UCSD-AML1 (cell line): ENCODE measurements around the gene HMGXB3.
"Not testable (repeated sequence)": the region's sequence is repeated elsewhere in the genome, so short reads cannot be mapped to it uniquely, and the experiment has no call there.

Experiments used
- DNase-seq: peaks from one replicate; lab custom pipeline; 2025; ENCODE audit not compliant: unreplicated experiment; lab: John Stamatoyannopoulos, UW

The HMGXB3 gene

DNA sequence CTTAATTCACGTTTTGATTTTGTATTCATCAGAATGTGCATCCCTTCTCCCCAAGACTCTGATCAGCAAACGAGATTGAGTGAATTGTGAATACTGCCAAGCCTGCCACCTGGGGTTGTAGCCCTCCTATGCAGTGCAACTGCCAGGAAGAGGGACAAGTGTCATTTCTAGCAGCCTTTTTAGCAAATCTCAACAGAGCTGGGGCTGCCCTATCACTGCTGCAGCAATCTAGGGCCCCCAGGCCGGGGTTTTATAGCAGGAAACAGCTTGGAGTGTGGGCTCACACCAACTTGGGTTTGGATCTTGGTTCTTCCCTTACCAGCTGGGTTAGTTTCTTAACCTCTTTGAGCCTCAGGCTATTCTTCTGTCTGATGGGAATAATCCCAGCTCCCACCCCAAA, 81.8 kb downstream of the HMGXB3 start:
- peak; percentile 60 for DNase-seq

DNA sequence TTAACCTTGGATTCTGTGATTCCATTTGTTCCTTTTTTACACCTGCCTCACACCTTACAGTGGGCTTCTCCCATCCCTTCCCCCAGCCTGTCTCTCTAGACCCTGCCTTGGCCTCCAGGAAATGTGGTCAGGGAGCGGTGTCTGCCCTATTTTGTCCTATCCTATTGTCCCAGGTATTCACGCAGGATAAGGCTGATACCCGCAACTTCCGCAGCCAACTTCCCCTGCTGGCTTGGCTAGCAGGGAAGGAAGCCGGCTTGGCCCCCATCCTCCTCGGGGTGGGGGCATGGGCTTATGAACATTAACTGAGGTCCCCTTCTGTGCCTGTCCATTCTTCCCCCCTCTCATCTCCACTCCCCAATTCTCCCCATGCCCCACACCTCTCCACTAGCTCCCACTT, 82.3 kb downstream of the HMGXB3 start:
- DNase-seq = peak; percentile 75

DNA sequence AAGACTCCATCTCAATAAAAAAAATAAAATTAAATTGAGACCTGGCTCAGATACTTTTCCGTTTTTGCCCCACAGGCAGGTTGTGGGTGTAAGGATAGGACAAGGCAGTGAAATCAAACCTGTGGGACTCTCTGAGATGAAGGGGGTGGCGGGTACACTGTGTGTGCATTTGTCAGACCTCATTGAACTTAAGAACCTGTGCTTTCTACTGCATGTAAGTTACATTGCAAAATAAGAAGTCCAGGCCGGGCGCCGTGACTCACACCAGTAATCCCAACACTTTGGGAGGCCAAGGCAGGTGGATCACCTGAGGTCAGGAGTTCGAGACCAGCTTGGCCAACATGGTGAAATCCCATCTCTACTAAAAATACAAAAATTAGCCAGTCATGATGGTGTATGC, 84.2 kb downstream of the HMGXB3 start:
- not testable (repeated sequence) for DNase-seq

DNA sequence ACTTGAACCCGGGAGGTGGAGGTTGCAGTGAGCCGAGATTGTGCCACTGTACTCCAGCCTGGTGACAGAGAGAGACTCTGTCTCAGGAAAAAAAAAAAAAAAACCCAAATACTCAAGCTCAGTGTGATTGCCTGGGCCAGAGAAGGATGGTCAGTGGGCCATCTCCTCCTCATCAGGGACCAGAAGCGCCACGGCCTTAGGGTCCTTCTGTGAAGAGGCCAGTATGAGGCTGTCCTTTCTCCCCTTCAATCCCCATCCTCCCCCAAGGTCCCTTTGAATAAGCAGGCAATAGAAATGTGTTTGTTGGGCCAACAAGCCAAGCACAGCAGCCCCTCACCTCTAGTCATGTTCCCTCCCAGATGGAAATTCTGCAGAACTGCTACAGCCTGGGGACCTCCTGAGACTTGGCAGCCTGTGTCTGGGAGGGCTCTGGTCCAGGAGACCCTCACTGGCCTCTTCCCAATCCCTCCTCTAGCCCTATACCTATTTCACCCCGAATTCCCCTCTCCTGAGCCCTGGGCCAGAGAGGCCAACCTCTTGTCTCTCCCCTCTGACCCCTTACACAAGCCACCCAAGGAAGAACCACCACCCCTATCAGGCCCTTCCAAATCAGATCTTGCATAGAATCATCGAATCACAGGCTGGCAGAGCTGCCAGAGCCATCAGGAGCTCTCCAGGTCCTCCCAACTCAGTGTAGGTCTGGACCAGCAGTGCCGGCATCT, 84.8 kb downstream of the HMGXB3 start:
- DNase-seq = no peak

DNA sequence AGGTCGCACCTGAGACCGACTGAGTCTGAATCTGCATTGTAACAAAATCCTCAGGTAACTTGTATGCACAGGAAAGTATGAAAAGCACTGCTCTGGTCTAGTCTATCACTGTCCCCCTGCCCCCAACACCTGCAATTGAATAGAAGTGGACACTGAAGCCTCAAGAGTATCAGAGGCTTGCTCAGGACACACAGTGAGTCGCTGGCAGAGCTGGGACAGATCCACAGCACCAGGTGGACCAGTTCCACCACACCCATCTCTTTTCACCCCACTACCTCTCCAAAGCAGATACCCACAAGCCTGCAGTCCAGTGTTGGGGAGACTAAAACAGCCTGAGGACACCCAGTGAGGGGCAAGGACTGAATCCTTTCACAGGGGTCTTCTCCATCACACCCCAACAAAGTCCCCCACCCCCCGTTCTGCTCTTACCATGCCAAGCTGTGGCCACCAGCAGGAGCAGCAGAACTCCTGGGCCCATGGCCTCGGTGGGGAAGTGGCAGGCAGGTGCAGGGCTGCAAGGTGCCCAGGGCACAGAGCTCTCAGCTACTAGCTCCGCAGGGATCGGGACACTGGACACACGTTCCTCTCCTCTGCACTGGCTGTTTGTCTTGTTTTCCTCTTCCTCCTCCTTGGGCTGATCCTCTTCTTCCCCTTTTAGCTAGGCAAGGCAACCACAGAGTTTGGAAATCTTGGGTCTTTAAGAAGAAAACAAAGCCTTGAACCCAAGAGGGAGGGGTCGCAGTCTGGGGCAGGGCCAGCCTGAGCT, 85.6 kb downstream of the HMGXB3 start, which contains the start of gene CSF1R:
TSS of gene CSF1R (minus strand) at position 605 of the 766 bp plus-strand sequence. CDS start at position 478, 127 bp downstream.
- no peak for DNase-seq

DNA sequence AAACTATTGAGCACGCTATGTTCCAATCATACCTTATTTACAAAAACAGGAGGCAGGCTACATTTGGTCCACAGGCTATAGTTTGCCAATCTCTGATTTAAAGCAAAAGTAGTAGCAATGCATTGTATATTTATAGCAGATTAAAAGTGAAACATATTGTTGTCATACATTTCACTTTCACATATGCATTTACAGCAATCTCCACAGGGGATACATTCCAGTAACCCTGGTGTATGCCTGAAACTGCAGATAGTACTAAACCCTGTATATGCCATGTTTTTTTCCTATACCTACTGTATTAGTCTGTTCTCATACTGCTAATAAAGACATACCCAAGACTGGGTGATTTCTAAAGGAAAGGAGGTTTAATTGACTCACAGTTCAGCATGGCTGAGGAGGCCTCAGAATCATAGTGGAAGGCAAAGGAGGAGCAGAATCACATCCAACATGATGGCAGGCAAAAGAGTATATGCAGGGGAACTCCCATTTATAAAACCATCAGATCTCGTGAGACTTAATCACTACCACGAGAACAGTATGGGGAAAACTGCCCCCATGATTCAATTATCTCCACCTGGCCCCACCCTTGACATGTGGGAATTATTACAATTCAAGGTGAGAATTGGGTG, 91.7 kb downstream of the HMGXB3 start:
- DNase-seq = no peak

DNA sequence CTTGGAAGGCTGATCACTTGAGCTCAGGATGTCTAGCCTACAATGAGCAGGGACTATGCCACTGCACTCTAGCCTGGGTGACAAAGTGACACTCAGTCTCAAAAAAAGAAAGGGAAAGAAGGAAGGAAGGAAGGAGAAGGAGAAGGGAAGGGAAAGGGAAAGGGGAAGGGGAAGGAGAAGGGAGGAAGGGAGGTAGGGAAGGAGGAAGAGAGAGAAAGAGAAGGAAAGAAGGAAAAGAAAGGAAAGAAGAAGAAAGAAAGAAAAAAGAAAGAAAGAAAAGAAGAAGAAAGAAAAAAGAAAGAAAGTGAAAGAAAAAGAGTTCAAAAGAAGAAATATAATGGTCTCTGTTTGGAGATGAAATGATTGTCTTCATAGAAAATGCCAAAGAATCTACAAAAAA, 96.6 kb downstream of the HMGXB3 start:
- DNase-seq = no peak

DNA sequence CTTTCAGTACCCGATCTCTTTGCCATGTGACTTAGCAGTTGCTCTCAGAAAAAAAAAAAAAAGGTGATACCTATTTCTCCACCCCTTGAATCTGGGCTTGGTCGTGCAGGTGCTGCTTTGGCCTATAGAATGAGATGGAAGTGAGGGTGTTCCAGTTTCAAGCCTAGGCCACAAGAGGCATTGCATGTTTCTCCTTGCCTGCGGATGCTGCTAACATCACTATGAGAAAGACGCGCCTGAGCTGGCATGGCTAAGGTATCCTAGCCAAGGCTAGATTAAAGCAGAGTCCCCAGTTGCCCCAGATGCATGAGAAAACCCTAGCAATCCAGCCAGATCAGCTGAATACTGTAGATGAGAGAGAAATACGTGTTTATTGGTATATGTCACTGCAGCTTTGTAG, 100.5 kb downstream of the HMGXB3 start:
- DNase-seq = no peak
